ENCODE results near the gene HIVEP3. TPM values are rescaled to one million over a fixed set of nuclear protein-coding genes. Genes with fewer than 3 reads are reported as not detected.

Gene HIVEP3
- total RNA-seq, 4 donors from 2014 or later = 5.3 to 17.3 (median 9.1) TPM

GRCh38 chr1:41640756-41641474, 277.8 kb downstream of the HIVEP3 start:
- no peak for TF ChIP-seq CTCF (IDR thresholded peaks at IDR 0.05)
- no peak for TF ChIP-seq POLR2A (IDR thresholded peaks at IDR 0.05)
- 96 to 100% methylated on average over 8 of the region's 8 CpGs for WGBS, 2 donors
- intact Hi-C loops (cut with DNase I; ENCODE audit: low total_unique reads) = no loop called here
- DNase-seq (ENCODE audit: low spot score in 2 of 2) = peak in 1 of 2 donors; percentile 71
- no peak overlapping the region for H3K4me3 ChIP-seq (ENCODE audit: low read depth, poor library complexity, severe bottlenecking)

GRCh38 chr1:41640141-41640751, 278.5 kb downstream of the HIVEP3 start:
- intact Hi-C loops (cut with DNase I; ENCODE audit: low total_unique reads) = no loop called here
- peak in 1 of 2 donors; percentile 61 for DNase-seq (ENCODE audit: low spot score in 2 of 2)
- WGBS, 2 donors = 69 to 77% methylated on average over 12 of the region's 12 CpGs
- no peak for TF ChIP-seq CTCF (IDR thresholded peaks at IDR 0.05)
- no peak for TF ChIP-seq POLR2A (IDR thresholded peaks at IDR 0.05)
- H3K4me3 ChIP-seq (ENCODE audit: low read depth, poor library complexity, severe bottlenecking) = no peak overlapping the region

- intact Hi-C loops (cut with DNase I; ENCODE audit: low total_unique reads) = no loop called here
- peak; percentile 43 to 82 for DNase-seq (ENCODE audit: low spot score in 2 of 2)
- 37 to 50% methylated on average over 10 of the region's 10 CpGs for WGBS, 2 donors
- TF ChIP-seq POLR2A (IDR thresholded peaks at IDR 0.05) (no peak), CTCF (IDR thresholded peaks at IDR 0.05) (no peak)
- H3K4me3 ChIP-seq (ENCODE audit: low read depth, poor library complexity, severe bottlenecking) = no peak overlapping the region
Observed at GRCh38 chr1:41639332-41639936, 279.3 kb downstream of the HIVEP3 start.

GRCh38 chr1:41638086-41639024, 280.4 kb downstream of the HIVEP3 start:
- no peak for DNase-seq (ENCODE audit: low spot score in 2 of 2)
- intact Hi-C loops (cut with DNase I; ENCODE audit: low total_unique reads) = no loop called here
- WGBS, 2 donors = 70 to 76% methylated on average over 4 of the region's 4 CpGs
- H3K4me3 ChIP-seq (ENCODE audit: low read depth, poor library complexity, severe bottlenecking) = no peak overlapping the region
- TF ChIP-seq CTCF (IDR thresholded peaks at IDR 0.05) = no peak
- TF ChIP-seq POLR2A (IDR thresholded peaks at IDR 0.05) = no peak

GRCh38 chr1:41637367-41637766, 281.4 kb downstream of the HIVEP3 start:
- WGBS, 2 donors = 78 to 82% methylated on average over 7 of the region's 7 CpGs
- no peak overlapping the region for H3K4me3 ChIP-seq (ENCODE audit: low read depth, poor library complexity, severe bottlenecking)
- no peak for DNase-seq (ENCODE audit: low spot score in 2 of 2)
- TF ChIP-seq POLR2A (IDR thresholded peaks at IDR 0.05) (no peak), CTCF (IDR thresholded peaks at IDR 0.05) (no peak)
- intact Hi-C loops (cut with DNase I; ENCODE audit: low total_unique reads) = no loop called here

All from lower leg skin (tissue), 4 donors.